GM19455 (cell line): ENCODE data around the gene CAPN2.

Source experiments
- ATAC-seq: cut with Tn5 transposase; IDR thresholded peaks from one replicate; pipeline ENCODE4 v1.9.1; 2021; ENCODE audit not compliant: unreplicated experiment

Gene CAPN2

GRCh38 chr1:223702735-223703667 lies 9.3 kb upstream of the CAPN2 start:
- ATAC-seq, result no peak

GRCh38 chr1:223703668-223704013 lies 8.7 kb upstream of the CAPN2 start:
- no peak for ATAC-seq

- ATAC-seq, result no peak
These were observed 7.1 kb upstream of the CAPN2 start for GRCh38 chr1:223704921-223705878.

- no peak for ATAC-seq
These were observed 6.0 kb upstream of the CAPN2 start for GRCh38 chr1:223706077-223706973.

GRCh38 chr1:223707256-223708000 lies 4.9 kb upstream of the CAPN2 start:
- ATAC-seq, result no peak

- no peak for ATAC-seq
These were observed 4.4 kb upstream of the CAPN2 start for GRCh38 chr1:223708001-223708359.

- no peak for ATAC-seq
These were observed 3.6 kb upstream of the CAPN2 start for GRCh38 chr1:223708651-223709268.

GRCh38 chr1:223709598-223709997 lies 2.7 kb upstream of the CAPN2 start:
- ATAC-seq, result no peak

GRCh38 chr1:223710179-223711133 lies 1.9 kb upstream of the CAPN2 start:
- ATAC-seq, result no peak

GRCh38 chr1:223711173-223711572 lies 1.2 kb upstream of the CAPN2 start:
- no peak for ATAC-seq

GRCh38 chr1:223711747-223712193 lies 569 bp upstream of the CAPN2 start:
- ATAC-seq, result no peak

GRCh38 chr1:223712850-223713474 lies 623 bp downstream of the CAPN2 start:
- peak; percentile 38 for ATAC-seq

- ATAC-seq, result no peak
These were observed 1.4 kb downstream of the CAPN2 start for GRCh38 chr1:223713546-223714420.

GRCh38 chr1:223714421-223714724 lies 2.0 kb downstream of the CAPN2 start:
- no peak for ATAC-seq

- ATAC-seq, result no peak
These were observed 2.7 kb downstream of the CAPN2 start for GRCh38 chr1:223714849-223715603.

- ATAC-seq, result no peak
These were observed 3.3 kb downstream of the CAPN2 start for GRCh38 chr1:223715604-223716172.
